HCT116 (cell line): ENCODE measurements around the gene FBH1. TPM values are rescaled to one million over a fixed set of nuclear protein-coding genes. Genes with fewer than 3 reads are reported as not detected.

Experiments used
- total RNA-seq: library from RNA; stranded (reverse); gene quantifications from one replicate; pipeline ENCODE4 v1.2.1, GENCODE V29; 2021; ENCODE audit not compliant: unreplicated experiment

Gene FBH1
- total RNA-seq, 1 experiment from 2014 or later: 70.2 TPM

Other genes starting within 250 kb of the FBH1 start
- gene ASB13, start 223.6 kb upstream of the FBH1 start, total RNA-seq: 25.9 TPM
- 80.3 TPM for gene TASOR2, start 205.4 kb upstream of the FBH1 start, total RNA-seq
- 144 TPM for gene GDI2, start 76.8 kb upstream of the FBH1 start, total RNA-seq
- 9.4 TPM for gene ANKRD16, start 350 bp upstream of the FBH1 start, total RNA-seq
- 10.5 TPM for gene IL15RA, start 87.3 kb downstream of the FBH1 start, total RNA-seq
- gene IL2RA, start 172.1 kb downstream of the FBH1 start, total RNA-seq: 0.59 TPM
- 129 TPM for gene RBM17, start 198.8 kb downstream of the FBH1 start, total RNA-seq